GM18867 (cell line): ENCODE data around the gene PRRX2.

ENCODE experiments used
- ATAC-seq: cut with Tn5 transposase; IDR thresholded peaks from one replicate; pipeline ENCODE4 v1.9.1; 2021; ENCODE audit warnings: mild to moderate bottlenecking, moderate library complexity; ENCODE audit not compliant: unreplicated experiment

The PRRX2 gene

DNA sequence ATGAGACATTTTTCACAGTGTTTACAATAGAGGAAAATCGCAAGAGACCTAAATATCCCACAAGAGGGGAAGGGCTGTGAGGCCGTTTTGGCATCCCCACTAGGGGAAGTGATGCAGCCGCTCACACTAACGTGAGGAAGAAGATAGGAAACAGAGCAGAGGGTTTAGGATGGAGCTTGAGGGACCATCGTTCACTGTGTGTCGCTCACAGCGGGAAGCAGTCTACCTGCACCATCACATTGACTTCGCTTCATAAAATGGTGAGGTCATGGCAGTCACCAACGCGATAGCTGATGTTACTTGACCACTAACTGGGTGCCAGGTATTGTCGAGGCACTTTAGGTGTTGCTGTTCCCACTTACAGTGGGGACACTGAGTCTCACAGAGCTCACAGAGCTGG, 35.6 kb downstream of the PRRX2 start:
- ATAC-seq: no peak

DNA sequence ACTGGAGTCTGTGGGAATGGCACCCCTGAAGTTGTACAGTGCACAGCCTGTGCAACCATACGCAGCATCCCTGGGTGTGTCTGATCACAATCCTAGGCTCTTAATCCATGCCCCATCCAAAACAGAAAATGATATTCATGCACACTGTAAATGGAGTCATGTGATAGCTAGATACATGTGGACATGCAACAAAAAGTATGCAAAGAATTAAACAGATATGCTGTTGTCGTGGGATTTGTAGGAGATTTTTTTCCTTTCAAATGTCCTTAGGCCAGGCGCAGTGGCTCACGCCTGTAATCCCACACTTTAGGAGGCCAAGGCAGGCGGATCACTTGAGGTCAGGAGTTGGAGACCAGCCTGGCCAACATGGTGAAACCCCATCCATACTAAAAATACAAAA, 36.1 kb downstream of the PRRX2 start:
- no peak for ATAC-seq

DNA sequence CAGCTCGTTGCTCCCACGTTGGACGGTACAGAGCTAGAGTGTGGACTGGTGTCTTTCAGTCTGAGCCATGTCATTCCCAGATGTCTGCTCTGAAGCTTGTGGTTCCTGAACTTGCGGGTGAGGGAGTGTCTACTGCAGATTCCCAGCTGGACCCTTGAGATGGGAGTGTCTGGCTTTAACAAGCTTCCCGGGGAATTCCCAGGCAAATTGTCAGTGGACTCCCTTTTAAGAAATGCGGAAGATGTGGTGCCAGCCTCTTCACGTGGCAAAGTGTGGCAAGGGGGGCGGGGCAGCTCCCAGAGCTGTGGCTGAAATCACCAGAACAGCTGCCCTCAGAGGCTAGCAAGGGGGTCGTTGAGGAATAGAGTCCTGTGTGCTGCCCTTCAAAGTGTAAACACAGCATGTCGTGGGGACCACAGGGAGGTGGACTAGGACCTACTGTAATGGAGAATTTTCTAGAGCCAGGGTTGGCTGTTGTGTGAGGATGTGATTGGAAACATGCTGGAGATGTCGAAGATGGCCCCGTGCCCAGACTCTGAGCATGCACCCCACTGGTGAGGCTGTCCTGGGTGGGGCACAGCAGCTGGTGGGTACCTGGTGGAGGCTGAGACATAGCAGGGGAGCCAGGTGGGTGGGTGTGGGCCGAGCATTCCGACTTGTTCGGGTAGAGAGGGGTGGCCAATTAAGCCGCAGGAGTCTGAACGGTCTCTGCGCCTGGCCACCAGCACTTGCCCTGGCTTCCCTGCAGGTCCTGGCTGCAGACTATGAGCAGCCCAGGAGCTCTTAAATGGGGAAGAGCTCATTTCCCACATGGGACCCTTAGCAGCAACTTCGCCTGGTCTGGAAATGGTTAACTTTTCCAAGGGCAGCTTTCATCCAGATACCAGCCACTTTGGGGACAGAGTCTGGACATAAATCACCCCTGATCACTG, 37.4 kb downstream of the PRRX2 start:
- ATAC-seq: no peak

DNA sequence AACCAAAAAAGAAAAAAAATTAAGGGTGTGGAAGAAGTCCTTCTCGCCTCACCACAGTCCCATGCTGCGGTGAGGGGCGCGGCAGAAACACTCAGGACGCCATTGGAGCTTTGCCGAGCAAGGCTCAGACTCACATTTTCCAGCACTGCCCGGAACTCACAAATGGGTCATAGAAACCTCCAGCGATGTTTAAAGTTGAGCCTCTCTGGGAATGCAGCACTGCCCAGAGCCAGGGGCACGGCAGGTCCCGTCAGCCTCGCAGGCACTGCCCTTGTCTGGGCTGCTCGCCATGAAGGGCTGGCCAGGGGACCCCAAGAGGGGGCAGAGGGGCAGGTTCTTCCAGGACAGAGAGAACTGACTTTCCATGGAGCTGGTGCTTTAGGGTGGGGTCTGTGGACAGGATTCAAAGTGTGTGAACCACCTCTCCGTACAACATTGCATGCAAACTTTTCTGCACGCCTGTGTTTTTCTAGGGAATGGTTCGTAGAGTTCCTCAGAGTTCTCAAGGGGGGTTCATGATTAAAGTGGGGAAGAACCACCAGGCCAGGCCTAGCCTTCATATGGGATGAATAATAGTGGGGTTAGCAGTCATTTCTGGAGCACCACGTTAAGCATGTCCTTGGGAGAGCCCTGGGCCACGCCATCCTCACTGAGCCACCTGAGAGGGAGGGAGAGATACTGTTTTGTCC, 38.4 kb downstream of the PRRX2 start:
- ATAC-seq: no peak

DNA sequence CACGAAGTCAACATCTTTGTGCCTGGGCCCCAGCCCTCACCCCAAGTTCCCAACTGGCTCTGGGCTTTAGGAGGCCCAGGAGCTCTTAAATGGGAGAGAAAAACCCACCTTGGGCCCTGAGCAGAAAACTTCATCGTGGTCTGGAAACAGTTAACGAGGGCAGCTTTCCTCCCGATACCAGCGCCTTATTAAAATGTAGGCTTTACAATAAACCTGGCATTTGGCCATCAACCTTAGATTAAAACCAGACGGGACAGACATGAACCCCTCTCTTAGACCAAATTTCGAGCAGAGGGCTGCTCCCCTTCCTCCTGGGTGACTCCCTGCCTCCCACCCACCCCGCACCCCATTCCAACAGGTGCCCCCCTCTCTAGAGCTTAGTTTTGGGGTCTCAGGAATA, 39.4 kb downstream of the PRRX2 start:
- no peak for ATAC-seq

DNA sequence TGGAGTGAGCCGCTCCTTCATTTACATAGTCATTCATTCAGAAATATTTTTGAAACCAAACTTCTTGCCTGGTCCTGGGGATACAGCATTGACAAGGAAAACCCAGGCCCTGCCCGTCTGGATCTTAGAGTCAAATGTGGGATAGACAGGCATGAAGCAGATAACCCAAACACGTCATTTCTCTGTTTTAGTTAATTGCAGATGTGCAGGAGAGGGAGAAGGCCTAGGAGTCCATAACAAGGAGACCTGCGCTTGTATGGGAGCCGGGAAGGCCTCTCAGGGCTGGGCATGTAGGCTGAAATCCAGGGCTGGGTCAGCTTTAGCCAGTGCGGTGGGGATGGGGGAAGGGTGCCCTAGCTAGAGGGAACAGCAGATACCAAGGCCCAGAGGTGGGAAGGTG, 43.3 kb downstream of the PRRX2 start:
- ATAC-seq: no peak

DNA sequence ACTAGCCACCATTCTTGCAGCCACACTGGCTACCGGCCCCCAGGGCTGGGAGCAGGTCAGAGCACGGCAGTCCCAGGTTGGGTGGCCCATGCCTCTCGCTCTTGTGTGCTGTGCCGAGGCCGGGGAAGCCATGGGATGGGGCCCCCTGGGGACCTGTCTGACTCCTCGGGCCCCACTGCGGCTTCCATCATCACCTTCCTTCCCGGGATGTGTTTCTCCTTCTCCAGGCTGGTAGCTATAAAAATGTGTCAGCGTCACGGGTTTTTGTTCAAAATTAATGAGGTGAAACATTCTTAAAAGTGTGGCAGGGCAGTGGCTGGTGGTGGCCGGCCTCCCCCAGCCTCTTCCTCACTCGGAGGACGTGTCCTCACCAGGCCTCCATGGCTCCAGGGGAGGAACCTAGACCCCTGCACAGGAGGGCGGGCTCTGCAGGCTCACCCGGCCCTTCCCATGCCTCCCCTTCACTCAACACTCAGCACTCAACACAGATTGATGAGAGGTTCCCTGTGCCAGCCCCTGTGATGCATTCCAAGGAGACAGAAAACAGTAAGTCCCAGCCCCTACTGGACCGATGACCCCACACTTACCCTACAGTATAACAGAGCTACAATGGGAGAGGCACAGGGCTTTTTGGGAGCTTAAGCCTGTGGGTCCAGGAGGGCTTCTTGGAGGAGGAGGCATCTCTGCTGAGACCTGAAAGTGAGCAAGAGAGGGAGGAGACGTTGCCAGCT, 44.2 kb downstream of the PRRX2 start:
- ATAC-seq: no peak

DNA sequence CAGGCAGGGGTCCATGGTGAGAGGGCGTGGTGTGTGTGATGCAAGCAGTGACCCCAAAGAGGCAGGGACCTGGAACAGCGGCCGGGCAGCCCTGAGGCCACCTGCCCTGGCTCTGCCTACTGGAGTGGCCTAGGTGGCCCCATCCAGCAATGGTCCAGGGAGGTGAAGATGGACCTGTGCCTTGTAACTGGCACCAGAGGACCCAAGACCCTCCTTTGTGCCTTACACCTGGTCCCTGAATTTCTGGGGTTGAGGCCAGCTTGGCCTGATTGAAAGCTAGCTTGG, 44.7 kb downstream of the PRRX2 start:
- ATAC-seq: no peak

DNA sequence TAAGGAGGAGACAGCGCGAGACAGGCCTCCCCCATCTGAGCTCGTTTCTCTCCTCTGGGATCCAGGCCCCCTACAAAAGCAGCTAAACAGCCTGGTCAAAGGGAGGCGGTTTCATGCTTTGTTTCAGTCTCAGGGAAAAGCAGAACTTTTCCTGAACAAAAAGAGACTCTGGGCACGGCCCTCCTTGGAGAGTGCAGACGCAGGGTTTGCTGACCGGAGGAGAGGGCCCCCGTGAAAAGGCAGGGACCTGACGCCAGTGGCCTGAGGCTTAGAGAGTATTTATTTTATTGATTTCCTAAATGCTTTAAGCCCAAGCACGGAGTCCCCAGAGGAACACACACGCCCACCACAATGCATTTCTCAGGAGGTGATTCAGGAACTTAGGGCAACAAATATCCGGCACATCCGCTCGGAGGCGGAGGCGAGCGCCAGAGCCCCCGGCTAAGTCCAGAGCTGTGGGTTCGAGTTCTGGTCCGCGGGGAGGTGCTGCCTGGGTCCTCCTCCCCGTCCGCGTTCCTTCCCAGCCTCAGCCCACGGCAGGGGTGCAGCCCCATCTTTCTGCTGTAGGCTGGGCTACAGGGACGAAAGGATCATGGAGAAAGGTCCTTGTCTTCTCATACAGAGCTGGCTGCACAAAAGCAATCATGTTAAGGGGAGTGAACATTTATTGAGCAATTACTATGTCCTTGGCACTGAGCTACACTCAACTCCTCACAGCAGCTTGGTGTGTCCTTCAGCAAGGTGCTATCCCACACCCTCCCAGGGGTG, 47.4 kb downstream of the PRRX2 start:
- ATAC-seq: no peak

DNA sequence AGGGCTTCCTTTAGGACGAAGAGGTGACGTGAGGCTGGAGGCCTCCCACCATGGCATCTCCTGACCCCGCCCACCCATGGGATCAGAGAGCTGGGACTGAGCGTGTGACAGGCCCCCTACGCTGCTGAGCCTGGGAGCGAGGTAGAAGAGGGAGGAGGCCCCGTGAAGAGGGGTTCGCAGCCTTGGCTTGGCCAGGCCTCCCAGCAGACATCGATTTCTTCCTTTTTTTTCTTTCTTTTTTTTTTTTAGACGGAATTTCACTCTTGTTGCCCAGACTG, 47.9 kb downstream of the PRRX2 start:
- ATAC-seq: no peak

DNA sequence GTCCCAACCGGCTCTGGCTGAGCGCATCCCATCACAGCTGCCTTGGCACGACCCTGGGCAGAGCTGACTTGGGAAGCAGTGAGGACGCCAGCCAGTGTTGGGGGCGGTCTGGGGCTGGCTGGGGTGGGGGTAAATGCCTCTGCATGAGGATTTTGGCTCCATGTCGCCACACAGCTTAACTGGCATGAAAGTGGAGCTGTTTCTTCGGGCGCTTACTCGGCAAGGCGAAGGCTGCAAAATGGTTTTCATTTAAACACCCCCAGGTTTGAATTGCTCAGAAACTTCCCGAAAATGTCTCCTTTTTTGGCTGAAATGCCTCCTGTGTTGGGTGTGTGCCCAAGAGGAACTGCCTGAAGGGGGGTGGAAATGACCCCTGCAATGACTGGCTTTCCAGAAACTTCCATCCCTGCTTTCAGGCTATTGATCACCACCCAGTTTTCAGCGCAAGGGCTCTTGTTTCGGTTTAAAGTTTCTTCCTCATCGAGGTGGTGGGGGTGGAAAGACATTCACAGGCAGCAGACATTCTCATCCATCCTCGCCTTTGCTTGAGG, 49.1 kb downstream of the PRRX2 start:
- ATAC-seq: no peak

DNA sequence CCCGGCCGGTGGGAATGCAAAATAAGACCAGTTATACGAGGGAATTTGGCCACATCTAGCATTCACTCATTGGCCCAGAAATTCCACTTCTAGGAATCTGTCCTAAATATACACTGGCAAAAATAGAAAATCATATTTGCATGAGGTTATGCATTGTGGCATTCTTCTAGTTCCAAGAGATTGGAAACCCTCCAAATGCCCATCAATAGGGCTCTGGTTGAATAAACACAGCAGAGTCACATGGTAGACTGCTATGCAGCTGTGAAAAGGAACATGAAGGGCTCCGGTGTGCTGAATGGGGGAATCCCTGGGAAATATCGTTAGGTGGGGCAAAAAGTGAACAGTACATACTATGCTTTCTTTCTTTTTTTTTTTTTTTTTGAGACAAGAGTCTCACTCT, 50.6 kb downstream of the PRRX2 start:
- ATAC-seq: no peak

DNA sequence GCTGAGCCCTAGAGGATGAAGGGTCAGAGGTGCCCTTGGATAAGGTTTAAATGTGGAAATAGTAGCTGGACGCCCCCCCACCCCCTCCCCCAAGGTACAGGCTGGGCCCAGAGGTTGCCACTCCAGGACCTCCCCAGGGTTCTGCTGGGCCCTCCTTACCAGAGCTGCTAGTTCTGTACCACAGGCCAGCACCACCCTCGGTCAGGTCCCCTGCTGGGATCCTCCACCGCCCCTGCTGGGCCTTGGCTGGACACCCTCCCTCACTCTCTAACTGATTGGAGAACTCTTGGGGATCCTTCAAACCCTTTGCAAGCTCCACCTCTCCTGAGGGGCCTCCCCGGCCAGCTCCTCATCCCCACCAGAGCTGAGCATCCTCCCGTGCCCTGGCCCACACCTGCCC, 52.5 kb downstream of the PRRX2 start:
- ATAC-seq: no peak

DNA sequence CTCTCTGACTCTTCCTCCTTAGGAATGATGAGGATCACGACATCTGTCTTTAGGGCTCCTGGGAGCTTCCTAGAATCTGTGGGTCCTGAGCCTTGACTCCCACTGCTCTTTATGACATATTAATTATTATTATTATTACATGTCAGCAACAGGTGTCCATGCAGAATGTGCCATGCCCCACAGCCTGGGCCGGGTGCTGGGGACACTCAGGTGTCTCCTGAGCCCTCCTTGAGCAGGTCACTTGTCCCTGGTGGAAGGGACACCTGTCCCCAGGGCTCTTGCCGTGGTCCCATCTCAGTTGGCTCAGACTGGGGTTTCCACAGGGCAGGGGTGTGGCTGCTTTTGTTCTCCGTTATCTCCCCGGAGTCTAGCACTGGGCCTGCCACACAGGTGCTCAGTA, 53.2 kb downstream of the PRRX2 start:
- ATAC-seq: no peak

DNA sequence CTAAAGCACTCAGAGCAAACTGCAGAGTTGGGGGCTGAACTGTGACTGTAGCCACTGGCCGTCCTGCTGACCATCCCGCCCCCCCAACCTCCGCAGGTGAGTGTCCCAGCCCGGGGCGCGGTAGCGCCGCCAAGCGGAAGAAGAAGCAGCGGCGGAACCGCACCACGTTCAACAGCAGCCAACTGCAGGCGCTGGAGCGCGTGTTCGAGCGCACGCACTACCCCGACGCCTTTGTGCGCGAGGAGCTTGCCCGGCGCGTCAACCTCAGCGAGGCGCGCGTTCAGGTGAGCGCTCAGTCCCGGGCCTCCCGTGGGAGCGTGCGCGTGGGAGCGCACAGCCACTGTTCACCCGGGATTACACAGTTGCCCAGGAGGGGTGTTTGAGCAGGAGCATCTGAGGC, 53.7 kb downstream of the PRRX2 start:
- no peak for ATAC-seq

DNA sequence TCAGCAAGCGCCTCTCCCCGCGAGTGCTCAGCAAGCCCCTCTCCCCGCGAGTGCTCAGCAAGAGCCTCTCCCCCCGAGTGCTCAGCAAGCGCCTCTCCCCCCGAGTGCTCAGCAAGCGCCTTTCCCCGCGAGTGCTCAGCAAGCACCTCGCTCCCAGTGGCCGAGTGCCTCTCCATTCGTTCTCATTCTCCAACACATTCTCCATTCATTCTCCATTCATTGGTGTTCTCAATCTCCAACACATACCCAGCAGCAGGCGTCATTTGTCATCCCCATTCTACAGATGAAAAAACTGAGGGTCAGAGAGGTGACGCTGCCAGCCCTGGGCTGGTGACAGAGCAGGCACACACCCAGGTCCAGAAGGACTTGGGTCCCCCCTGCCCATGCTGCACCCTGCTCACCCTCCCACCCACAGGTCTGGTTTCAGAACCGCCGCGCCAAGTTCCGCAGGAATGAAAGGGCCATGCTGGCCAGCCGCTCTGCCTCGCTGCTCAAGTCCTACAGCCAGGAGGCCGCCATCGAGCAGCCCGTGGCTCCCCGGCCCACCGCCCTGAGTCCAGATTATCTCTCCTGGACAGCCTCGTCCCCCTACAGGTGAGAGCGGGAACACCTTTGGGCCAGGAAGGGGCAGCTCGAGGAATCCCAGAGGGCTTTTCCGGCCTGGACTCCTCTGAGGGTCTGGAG, 54.9 kb downstream of the PRRX2 start:
- ATAC-seq: no peak

DNA sequence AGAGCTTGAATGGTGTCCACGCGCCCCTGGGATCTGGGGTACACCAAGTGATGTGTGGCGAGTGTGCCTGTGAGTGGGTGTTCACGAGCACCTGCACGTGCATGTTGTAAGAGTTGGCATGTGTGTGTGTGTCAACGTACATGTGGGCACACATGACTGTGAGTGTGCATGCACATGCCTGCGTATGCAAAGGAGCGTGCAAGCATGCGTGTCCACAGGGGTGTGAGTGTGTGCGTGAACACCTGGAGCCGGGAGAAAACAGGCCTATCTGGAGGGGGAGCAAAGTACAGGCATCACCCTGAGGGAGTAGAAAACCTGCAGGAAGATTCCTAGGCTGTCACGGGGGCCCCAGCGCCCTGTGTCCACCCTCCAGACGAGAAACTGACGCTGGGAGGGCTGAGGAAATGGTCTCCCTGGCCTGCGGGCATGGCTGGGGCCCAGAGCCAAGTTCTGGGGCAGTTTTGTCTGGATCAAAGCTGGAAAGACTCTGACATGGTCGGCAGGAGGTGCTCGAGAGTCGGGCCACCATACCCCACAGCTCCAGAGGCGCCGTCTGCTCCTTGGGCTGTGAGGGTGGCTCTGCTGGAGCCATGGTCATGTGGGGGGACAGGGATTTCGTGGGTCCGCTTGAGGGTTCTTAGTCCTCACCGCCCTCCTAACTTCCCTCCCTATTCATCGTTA, 55.6 kb downstream of the PRRX2 start:
- ATAC-seq: no peak

DNA sequence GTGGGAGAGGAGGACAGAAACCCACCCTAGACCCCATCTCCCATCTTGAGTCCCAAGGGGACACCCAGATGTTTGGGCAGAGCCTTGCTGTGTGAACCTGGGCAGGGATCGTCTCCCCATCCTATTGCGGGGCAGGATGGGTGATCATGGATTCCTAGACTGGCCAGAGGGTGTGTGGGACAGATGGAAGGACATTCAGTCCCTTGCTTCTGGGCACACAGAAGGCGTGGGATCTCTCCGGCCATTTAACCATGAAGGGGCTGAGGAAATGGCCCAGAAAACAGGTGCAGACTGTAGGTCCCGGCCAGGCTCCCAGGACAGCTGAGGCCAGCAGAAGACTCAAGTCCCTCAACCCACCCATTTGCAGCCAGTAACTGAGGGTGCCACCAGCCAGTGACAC, 57.5 kb downstream of the PRRX2 start:
- no peak for ATAC-seq

DNA sequence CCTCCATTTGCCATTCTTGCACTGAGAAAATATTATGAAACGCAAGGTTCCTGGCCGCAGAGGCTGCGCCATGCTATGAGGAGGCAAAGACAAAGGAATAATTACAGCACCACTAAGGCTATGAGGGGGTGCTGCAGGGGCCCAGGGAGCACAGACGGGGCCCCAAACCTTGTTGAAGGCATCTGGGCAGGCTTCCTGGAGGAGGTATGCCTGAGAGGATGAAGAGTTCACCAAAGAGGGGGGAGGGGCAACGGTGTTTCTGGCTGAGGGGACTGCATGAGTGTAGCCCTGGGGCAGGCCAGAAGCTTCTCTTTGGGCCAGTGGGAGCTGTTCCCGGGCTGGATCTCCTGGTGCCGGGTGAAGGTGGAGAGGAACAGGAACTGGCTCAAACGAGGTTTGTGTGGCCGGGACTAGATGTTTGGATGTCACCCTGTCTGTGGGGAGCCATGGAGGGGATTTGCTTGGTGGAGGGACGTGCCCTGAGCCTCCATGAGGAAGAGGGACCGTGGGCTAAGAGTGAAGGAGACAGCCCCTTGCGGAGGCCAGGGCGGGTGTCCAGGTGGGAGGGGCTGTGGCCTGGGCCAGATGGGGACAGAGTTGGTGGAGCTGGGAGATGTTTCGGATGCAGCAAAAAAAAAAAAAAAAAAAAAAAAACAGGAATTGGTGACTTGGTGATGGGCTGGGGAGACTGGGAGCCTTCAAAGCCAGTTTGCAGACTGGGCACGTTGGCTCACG, 59.2 kb downstream of the PRRX2 start:
- ATAC-seq: no peak
